Motor neuron (in vitro differentiated cells): ENCODE data around the gene TCFL5. TPM values are rescaled to one million over a fixed set of nuclear protein-coding genes. Genes with fewer than 3 reads are reported as not detected.

ENCODE experiments used
- ATAC-seq, 8 experiments: fragments of 200-7000 bp; cut with Tn5 transposase; replicated peaks in 6 of 8; 2 replicates each; pipeline ENCODE4 v1.8.0; 2021; ENCODE audit warnings: mild to moderate bottlenecking in 8 of 8, moderate library complexity in 8 of 8
- H3K27ac ChIP-seq, 2 donors: fragments of 250-450 bp; sonication (Bioruptor Pico); 2 replicates each; pipeline ENCODE4 v1.9.0; 2021; ENCODE audit warnings: antibody characterized with exemption in 2 of 2, mild to moderate bottlenecking in 2 of 2, moderate library complexity in 1 of 2
- H3K4me1 ChIP-seq, 2 donors: fragments of 250-450 bp; sonication (Bioruptor Pico); replicated peaks in 1 of 2; 2 replicates each; pipeline ENCODE4 v1.6.1; 2021; ENCODE audit warnings: antibody characterized with exemption in 2 of 2, mild to moderate bottlenecking in 2 of 2, moderate library complexity in 1 of 2
- H3K4me3 ChIP-seq, 5 donors: fragments of 250-450 bp; sonication (Bioruptor Pico); 2 replicates each; pipeline ENCODE4 v1.9.0; 2021; ENCODE audit warnings: antibody characterized with exemption in 5 of 5, mild to moderate bottlenecking in 5 of 5, moderate library complexity in 4 of 5
- WGBS, 10 experiments: fragments of 450-650 bp; shearing (Covaris generic); methylation state at CpG; one replicate each; pipeline ENCODE4 v1.0.0; 2022; 5-methylcytosine and 5-hydroxymethylcytosine counted together
- in situ Hi-C, 9 experiments: fragments of 400-800 bp; cut with MboI; loops; one replicate each; pipeline ENCODE4 v1.15.0; 2021; ENCODE audit warnings: low sequenced_read_pairs in 9 of 9, low pct_unique_long_range_greater_than_20kb in 2 of 9; ENCODE audit not compliant: unreplicated experiment in 9 of 9
- total RNA-seq, 8 experiments: library from RNA; unstranded; fragments of 300-600 nt; gene quantifications; 2 replicates each; pipeline versions ENCODE4 v1.2.3 to v1.2.4, GENCODE V29; 2022

TCFL5 gene
- total RNA-seq, 8 experiments from 2014 or later = 7.0 to 14.0 (median 9.9) TPM

DNA sequence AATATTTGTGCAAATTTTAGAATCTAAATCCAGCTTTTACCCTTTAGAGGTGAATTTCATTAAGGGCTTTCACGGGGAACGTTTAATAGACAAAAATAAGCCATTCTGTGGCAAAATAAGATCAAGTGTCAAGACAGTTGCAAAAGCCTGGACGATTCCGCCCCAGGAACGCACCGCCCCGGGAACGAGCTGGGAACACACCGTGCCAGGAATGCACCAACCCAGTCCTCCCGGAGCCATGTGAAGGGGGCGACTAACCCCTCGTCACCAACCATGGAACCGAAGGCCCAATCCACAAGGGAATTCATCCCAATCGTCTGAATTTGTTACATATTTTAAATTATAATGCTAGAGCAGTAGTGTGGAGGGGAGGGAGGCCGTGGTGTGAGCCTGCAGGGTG is 20.8 kb upstream of the TCFL5 start:
- H3K4me1 ChIP-seq = no peaks in the 10 kb centered on the region
- in situ Hi-C loops = no loop called here
- 40 to 92% (median 88%) methylated on average over 1 to 15 of the region's 15 CpGs; no CpG with 5 or more reads in 1 of the 10 experiments for WGBS, 10 experiments

GRCh38 chr20:62881662-62882395 is 20.2 kb upstream of the TCFL5 start:
- no peaks in the 10 kb centered on the region for H3K4me1 ChIP-seq
- no peak for ATAC-seq
- no peak overlapping the region for H3K4me3 ChIP-seq
- in situ Hi-C loops = no loop called here
- WGBS, 10 experiments = 87 to 100% (median 94%) methylated on average over 1 to 25 of the region's 46 CpGs
- H3K27ac ChIP-seq = no peak overlapping the region

More for the DNA sequence above, 20.8 kb upstream of the TCFL5 start:
- ATAC-seq = no peak
- Histone ChIP-seq H3K27ac (no peak overlapping the region), H3K4me3 (no peak overlapping the region)

DNA sequence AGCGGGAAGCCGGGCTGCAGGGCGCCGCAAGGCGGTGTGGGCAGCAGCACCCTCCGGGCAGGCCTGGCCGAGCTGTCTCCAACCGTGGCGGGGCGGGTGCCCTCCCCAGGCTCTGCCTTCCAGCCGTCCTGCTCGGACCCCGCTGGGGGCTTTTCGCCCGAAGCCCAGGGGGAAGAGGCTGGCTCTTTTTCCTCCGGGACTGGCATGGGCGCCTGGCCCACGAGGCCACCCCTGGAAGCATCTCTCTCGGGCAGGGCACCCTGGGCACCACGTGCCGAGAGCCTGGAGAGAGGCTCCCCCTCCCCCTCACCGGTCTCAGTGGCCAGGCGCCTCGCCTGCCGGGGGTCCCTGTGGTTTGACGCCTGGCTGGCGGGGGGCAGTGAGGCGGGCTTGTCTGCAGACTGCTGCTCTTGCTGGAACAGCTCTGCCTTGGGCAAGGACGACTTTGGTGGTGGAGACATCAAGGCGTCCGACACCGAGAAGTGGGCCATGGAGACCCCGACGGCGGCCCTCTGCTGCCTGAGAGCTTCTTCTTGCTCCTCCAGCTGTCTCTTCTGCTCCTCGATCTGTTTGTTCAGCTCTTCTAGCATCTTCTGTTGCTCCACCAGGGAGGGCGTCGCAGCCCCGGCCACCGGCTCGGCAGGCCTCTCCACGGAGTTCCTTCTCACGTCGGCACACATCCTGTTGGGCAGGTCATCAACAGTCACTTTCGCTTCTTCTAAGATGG is 19.5 kb upstream of the TCFL5 start:
- Histone ChIP-seq H3K4me3 (no peak overlapping the region), H3K27ac (no peak overlapping the region), H3K4me1 (no peaks in the 10 kb centered on the region)
- peak in 2 of 8 experiments; percentile 4 to 15 for ATAC-seq
- WGBS, 10 experiments = 85 to 97% (median 91%) methylated on average over 5 to 10 of the region's 45 CpGs; no CpG with 5 or more reads in 5 of the 10 experiments
- in situ Hi-C loops = no loop called here

DNA sequence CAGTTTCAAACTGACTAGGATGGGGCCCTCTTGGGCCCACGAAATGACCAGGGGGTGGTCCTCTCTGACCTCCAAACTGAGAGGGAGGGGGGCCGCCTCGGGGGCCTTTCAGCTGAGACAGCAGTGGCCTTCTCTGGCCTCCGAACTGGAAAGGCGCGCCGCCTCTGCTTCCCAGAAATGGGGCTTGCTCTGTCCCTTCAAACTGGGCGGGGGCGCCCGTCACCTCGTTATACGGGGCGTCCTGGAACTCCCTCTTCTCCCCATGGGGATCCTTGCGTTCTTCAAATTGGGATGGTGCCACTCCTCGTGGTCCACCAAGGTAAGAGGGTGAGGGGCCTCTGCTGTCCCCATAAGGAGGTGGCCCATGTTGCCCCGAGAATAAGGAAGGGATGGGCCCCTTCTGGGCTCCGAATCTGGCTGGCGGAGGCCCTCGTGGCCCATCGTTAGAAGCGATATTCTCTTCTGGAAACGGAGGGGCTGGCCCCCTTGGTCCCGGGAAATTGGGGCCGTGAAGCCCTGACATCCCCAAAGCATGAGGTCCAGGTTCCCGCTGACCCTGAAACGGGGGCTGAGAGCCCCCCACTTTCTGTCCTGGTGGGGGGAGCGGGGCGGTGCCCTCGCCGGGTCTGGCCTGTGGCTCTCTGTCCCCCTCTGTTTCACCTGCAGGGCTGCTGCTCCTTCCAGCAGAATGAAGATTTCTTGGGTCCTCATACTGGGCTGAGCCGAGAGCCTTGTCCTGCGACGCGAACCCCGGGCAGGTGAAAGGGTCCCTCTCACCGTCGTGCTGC is 18.7 kb upstream of the TCFL5 start:
- no peak overlapping the region for H3K4me3 ChIP-seq
- in situ Hi-C loops = no loop called here
- peak in 1 of 8 experiments; percentile 9 for ATAC-seq
- peaks cover 0 to 2% of the 10 kb centered on the region in 2 donors for H3K4me1 ChIP-seq
- 80 to 100% (median 96%) methylated on average over 1 to 14 of the region's 37 CpGs; no CpG with 5 or more reads in 6 of the 10 experiments for WGBS, 10 experiments
- H3K27ac ChIP-seq = no peak overlapping the region

- ATAC-seq = no peak
- WGBS, 10 experiments = 0 to 92% (median 71%) methylated on average over 1 to 16 of the region's 80 CpGs; no CpG with 5 or more reads in 2 of the 10 experiments
- Histone ChIP-seq H3K27ac (no peak overlapping the region), H3K4me3 (no peak overlapping the region), H3K4me1 (peaks cover 2 to 3% of the 10 kb centered on the region in 2 donors)
- in situ Hi-C loops = no loop called here
These were observed 17.9 kb upstream of the TCFL5 start for GRCh38 chr20:62879275-62880146.

GRCh38 chr20:62878244-62879038 is 16.8 kb upstream of the TCFL5 start:
- H3K4me3 ChIP-seq = no peak overlapping the region
- H3K4me1 ChIP-seq = peaks cover 5 to 9% of the 10 kb centered on the region in 2 donors
- in situ Hi-C loops = no loop called here
- ATAC-seq = peak in 1 of 8 experiments; percentile 11
- 23 to 87% (median 68%) methylated on average over 4 to 20 of the region's 20 CpGs for WGBS, 10 experiments
- H3K27ac ChIP-seq = no peak overlapping the region

DNA sequence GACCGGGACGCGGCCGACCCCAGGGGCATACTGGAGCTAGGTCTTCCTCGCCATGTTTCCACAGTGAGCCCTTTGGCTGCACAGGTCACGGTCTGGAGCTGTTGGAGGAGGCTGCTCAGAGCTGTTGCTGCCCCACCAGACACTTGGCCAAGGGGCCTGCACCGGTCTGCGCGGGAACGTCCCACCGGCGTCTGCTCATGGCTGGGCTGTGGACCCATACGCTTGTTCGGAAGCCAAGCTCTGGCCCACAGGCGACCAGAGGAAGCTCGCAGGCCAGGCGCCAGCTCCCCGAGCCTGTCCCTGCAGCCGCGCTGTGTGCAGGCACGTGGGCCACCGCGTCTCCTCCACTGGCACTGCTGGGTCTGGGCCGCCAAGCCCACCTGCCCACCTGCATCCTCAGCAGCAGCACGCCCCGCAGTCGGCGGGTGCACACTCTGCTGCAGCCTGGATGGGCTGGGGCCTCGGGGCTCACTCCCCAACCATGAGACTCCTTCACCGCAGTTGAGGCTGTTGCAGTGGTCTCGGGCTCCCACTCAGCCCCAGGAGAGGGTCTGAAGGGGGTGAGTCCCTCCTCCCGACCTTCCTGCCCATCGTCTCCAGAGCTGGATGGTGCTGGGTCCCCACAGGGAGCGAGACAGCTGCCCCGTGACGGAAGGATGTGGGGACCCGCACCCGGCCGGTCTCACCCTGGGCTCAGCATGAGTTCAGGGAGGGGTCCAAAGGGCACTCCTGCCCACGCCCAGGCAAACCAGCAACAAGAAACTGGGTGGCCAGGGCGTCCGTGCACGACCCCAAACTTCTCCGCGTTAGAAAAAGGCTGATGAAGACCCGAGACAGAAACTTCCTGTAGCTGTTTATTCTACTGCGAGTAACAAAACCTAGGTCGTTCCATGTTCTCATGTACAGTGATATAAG is 15.5 kb upstream of the TCFL5 start:
- in situ Hi-C loops = no loop called here
- WGBS, 10 experiments = 52 to 100% (median 91%) methylated on average over 2 to 11 of the region's 48 CpGs; no CpG with 5 or more reads in 3 of the 10 experiments
- Histone ChIP-seq H3K4me1 (peaks cover 5 to 9% of the 10 kb centered on the region in 2 donors), H3K4me3 (no peak overlapping the region), H3K27ac (no peak overlapping the region)
- ATAC-seq = peak in 5 of 8 experiments; percentile 3 to 26 (median 7)

DNA sequence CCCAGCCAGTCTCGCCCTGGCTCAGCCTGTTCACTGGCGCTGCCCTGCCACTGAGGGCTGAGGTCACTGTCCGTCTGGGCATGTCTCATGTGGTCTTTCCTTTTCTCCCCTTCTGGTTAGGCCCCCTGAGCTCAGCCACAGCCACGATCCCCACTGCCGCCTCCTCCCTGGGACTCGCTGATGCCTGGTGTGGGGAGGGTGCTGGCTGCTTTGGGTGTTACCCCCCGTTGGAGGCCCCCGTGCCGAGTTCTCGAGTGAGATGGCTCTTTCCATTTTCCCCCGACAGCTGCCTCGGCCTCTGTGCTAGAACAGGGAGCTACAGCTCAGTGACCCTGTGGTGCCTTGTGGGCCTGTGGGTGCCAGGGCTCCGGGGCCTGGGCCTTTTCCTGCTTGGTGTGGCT is 14.9 kb upstream of the TCFL5 start:
- no peak overlapping the region for H3K27ac ChIP-seq
- WGBS, 10 experiments = 60 to 100% (median 92%) methylated on average over 1 to 5 of the region's 13 CpGs; no CpG with 5 or more reads in 5 of the 10 experiments
- no peak for ATAC-seq
- in situ Hi-C loops = no loop called here
- no peak overlapping the region for H3K4me3 ChIP-seq
- H3K4me1 ChIP-seq = peaks cover 5 to 9% of the 10 kb centered on the region in 2 donors

DNA sequence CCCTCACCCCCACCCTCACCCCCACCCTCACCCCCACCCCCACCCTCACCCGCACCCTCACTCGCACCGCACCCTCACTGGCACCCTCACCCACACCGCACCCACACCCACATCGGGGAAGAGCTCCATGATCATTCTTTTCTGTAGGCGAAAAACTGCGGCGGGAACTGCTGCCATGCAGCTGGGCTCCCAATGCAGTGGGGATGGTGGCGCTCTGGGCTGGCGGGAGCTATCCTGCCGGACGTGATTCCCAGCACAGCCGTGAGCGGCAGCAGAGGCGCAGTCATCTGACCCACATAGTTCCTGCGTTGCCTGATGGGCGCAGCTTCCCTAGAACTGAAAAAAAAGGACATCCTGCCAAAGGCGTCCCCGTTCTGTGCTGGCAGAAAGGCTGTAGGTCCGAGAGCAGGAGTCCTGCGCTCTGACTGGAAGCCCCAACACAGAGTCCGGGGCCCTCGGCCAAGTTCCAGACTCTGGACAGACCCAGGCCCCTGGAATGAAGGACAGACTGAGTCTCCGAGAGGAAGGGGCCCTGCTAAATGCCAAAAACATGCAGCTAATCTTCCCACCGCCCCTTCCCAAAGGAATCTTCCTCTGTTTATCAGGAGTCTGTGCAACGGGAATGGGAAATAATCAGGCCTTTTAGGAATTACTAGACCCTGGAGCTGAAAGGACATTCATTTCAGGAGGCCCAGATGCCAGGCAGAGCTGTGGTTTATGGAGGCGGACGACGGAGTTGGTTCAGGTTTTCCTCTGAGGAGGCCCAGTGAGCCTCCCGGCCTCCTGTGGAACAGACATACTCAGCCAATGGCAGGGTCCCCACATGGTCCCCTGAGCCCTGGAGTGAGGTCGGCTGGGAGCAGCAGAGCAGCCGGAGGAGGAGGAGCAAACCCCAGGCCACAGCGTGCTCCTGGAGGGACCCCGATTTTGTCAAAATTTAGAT is 14.1 kb upstream of the TCFL5 start:
- Histone ChIP-seq H3K4me1 (peaks cover 5 to 9% of the 10 kb centered on the region in 2 donors), H3K4me3 (no peak overlapping the region), H3K27ac (peak overlapping the region in 1 of 2 donors; percentile 46)
- 0 to 100% (median 80%) methylated on average over 1 to 6 of the region's 34 CpGs; no CpG with 5 or more reads in 1 of the 10 experiments for WGBS, 10 experiments
- in situ Hi-C loops = no loop called here
- peak; percentile 79 to 98 (median 90) for ATAC-seq

GRCh38 chr20:62874964-62875344 is 13.3 kb upstream of the TCFL5 start:
- 80 to 100% (median 100%) methylated on average over 1 to 5 of the region's 14 CpGs; no CpG with 5 or more reads in 5 of the 10 experiments for WGBS, 10 experiments
- Histone ChIP-seq H3K4me3 (no peak overlapping the region), H3K27ac (no peak overlapping the region), H3K4me1 (peaks cover 5 to 9% of the 10 kb centered on the region in 2 donors)
- in situ Hi-C loops = no loop called here
- no peak for ATAC-seq
